DMS114 treated with DMSO at 0.1 percent for 48 hours (cell line): ENCODE measurements around the gene LHCGR.
"Not testable (repeated sequence)": the region's sequence is repeated elsewhere in the genome, so short reads cannot be mapped to it uniquely, and the experiment has no call there.

ENCODE experiments used
- DNase-seq: peaks from one replicate; lab custom pipeline; 2025; ENCODE audit not compliant: unreplicated experiment; lab: John Stamatoyannopoulos, UW

Gene LHCGR

GRCh38 chr2:48747319-48747718, 8.2 kb downstream of the LHCGR start:
- DNase-seq, result no peak

- not testable (repeated sequence) for DNase-seq
These were observed 16.3 kb downstream of the LHCGR start for GRCh38 chr2:48739236-48739635.

GRCh38 chr2:48738806-48739205, 16.7 kb downstream of the LHCGR start:
- DNase-seq, result no peak

- DNase-seq, result no peak
These were observed 19.3 kb downstream of the LHCGR start for GRCh38 chr2:48736251-48736650.

GRCh38 chr2:48734576-48735303, 20.8 kb downstream of the LHCGR start:
- no peak for DNase-seq

GRCh38 chr2:48733067-48733503, 22.4 kb downstream of the LHCGR start:
- no peak for DNase-seq

- DNase-seq, result no peak
These were observed 26.7 kb downstream of the LHCGR start for GRCh38 chr2:48728840-48729239.

- DNase-seq, result no peak
These were observed 27.2 kb downstream of the LHCGR start for GRCh38 chr2:48728295-48728694.

GRCh38 chr2:48727560-48727959, 28.0 kb downstream of the LHCGR start:
- no peak for DNase-seq

- no peak for DNase-seq
These were observed 29.6 kb downstream of the LHCGR start for GRCh38 chr2:48725696-48726494.

- no peak for DNase-seq
These were observed 31.2 kb downstream of the LHCGR start for GRCh38 chr2:48724278-48724677.

- no peak for DNase-seq
These were observed 32.4 kb downstream of the LHCGR start for GRCh38 chr2:48723129-48723528.

GRCh38 chr2:48722391-48722790, 33.1 kb downstream of the LHCGR start:
- no peak for DNase-seq

GRCh38 chr2:48721158-48721557, 34.4 kb downstream of the LHCGR start:
- DNase-seq, result no peak

GRCh38 chr2:48719480-48720177, 35.9 kb downstream of the LHCGR start:
- no peak for DNase-seq

GRCh38 chr2:48717846-48718245, 37.7 kb downstream of the LHCGR start:
- no peak for DNase-seq

- no peak for DNase-seq
These were observed 39.6 kb downstream of the LHCGR start for GRCh38 chr2:48715956-48716355.

GRCh38 chr2:48715042-48715899, 40.3 kb downstream of the LHCGR start:
- no peak for DNase-seq

GRCh38 chr2:48714245-48714644, 41.3 kb downstream of the LHCGR start:
- no peak for DNase-seq

- DNase-seq, result no peak
These were observed 41.9 kb downstream of the LHCGR start for GRCh38 chr2:48713647-48714046.

- DNase-seq, result no peak
These were observed 43.4 kb downstream of the LHCGR start for GRCh38 chr2:48712151-48712550.
